H1 (cell line): ENCODE results near the gene DNAJB1. TPM values are rescaled to one million over a fixed set of nuclear protein-coding genes. Genes with fewer than 3 reads are reported as not detected.

Source experiments
- CTCF ChIA-PET: fragments of 300-600 bp; sonication (Branson Sonifier 250); formaldehyde crosslinking; loops from one replicate; lab custom pipeline; 2021; ENCODE audit not compliant: partially characterized antibody; lab: Charles Lee
- POLR2A ChIA-PET: fragments of 300-600 bp; sonication (Branson Sonifier 250); formaldehyde crosslinking; loops from one replicate; lab custom pipeline; 2021; ENCODE audit warnings: inconsistent platforms; ENCODE audit not compliant: partially characterized antibody; lab: Charles Lee
- DNase-seq, 2 experiments: peaks; one replicate each; pipeline versions ENCODE4 v3.0.0 to v3.0.0-alpha.2; 2010 to 2022; ENCODE audit warnings: low spot score in 2 of 2, low read depth in 1 of 2, mixed read lengths in 1 of 2
- FAIRE-seq: peaks from 2 replicates; lab custom pipeline; 2011; peaks lifted over from hg19 to GRCh38; lab: Jason Lieb, UNC
- H2AFZ ChIP-seq: 2 replicates; pipeline ENCODE4 v1.8.1; 2012; ENCODE audit warnings: low read length, inconsistent platforms
- H2AK5ac ChIP-seq: 2 replicates; pipeline ENCODE4 v1.6.1; 2013; ENCODE audit warnings: low read depth, low read length
- H2BK120ac ChIP-seq: replicated peaks from 2 replicates; pipeline ENCODE3; 2013; ENCODE audit warnings: low read depth, low read length, inconsistent platforms
- H2BK12ac ChIP-seq: 2 replicates; pipeline ENCODE4 v1.6.1; 2013; ENCODE audit warnings: low read depth, low read length
- H2BK15ac ChIP-seq: 2 replicates; pipeline ENCODE4 v1.6.1; 2013; ENCODE audit warnings: low read length
- H2BK20ac ChIP-seq: 2 replicates; pipeline ENCODE4 v1.6.1; 2013; ENCODE audit warnings: low read length
- H2BK5ac ChIP-seq: 2 replicates; pipeline ENCODE4 v1.6.1; 2013; ENCODE audit warnings: low read depth, low read length
- H3K14ac ChIP-seq: 2 replicates; pipeline ENCODE4 v1.6.1; 2013; ENCODE audit warnings: inconsistent platforms; ENCODE audit not compliant: insufficient read length
- H3K18ac ChIP-seq: 2 replicates; pipeline ENCODE4 v1.6.1; 2013; ENCODE audit warnings: low read length; ENCODE audit errors: extremely low read depth
- H3K23ac ChIP-seq: 2 replicates; pipeline ENCODE4 v1.6.1; 2013; ENCODE audit warnings: inconsistent platforms; ENCODE audit not compliant: insufficient read length
- H3K23me2 ChIP-seq: 2 replicates; pipeline ENCODE4 v1.6.1; 2013; ENCODE audit warnings: low read depth, low read length
- H3K27ac ChIP-seq: 2 replicates; pipeline ENCODE4 v1.6.1; 2011; ENCODE audit warnings: low read depth, low read length, inconsistent platforms
- H3K27me3 ChIP-seq, 4 experiments: replicated peaks in 1 of 4; 1 replicate in 1 of 4; 2 replicates in 3 of 4; pipeline versions ENCODE4 v1.6.1 to v1.8.1; 2011 to 2013; ENCODE audit warnings: low read length in 3 of 4, mild to moderate bottlenecking in 3 of 4, inconsistent platforms in 2 of 4, mixed read lengths in 2 of 4, moderate library complexity in 1 of 4; ENCODE audit not compliant: control insufficient read depth in 3 of 4, insufficient read depth in 3 of 4; ENCODE audit errors: extremely low read depth in 1 of 4
- H3K36me3 ChIP-seq, 4 experiments: 2 replicates each; pipeline versions ENCODE4 v1.6.1 to v1.8.1; 2011 to 2013; ENCODE audit warnings: mild to moderate bottlenecking in 4 of 4, low read length in 3 of 4, moderate library complexity in 2 of 4, control low read depth in 1 of 4, inconsistent platforms in 1 of 4; ENCODE audit not compliant: insufficient read depth in 4 of 4, control insufficient read depth in 2 of 4
- H3K4ac ChIP-seq: replicated peaks from 2 replicates; pipeline ENCODE3; 2013; ENCODE audit warnings: low read length, low read depth, mixed read lengths, inconsistent platforms; ENCODE audit not compliant: insufficient read length
- H3K4me1 ChIP-seq, 4 experiments: replicated peaks in 1 of 4; 1 replicate in 1 of 4; 2 replicates in 3 of 4; pipeline versions ENCODE4 v1.6.1 to v1.8.1; 2011 to 2013; ENCODE audit warnings: low read length in 3 of 4, inconsistent platforms in 2 of 4, mixed read lengths in 1 of 4; ENCODE audit not compliant: insufficient read depth in 4 of 4, control insufficient read depth in 3 of 4
- H3K4me2 ChIP-seq, 2 experiments: 2 replicates each; pipeline versions ENCODE4 v1.6.1 to v1.8.1; 2011 to 2013; ENCODE audit warnings: low read depth in 2 of 2, low read length in 2 of 2, control low read depth in 1 of 2, inconsistent platforms in 1 of 2, mild to moderate bottlenecking in 1 of 2; ENCODE audit not compliant: insufficient read depth in 1 of 2
- H3K4me3 ChIP-seq, 4 experiments: fragments of 200-600, 300-600 bp in 1 of 4; sonication (generic), shearing (Covaris generic), sonication (Bioruptor Twin) in 1 of 4; 2 replicates each; pipeline versions ENCODE4 v1.5.1 to v1.8.1; 2011 to 2016; ENCODE audit warnings: low read length in 4 of 4, low read depth in 3 of 4, control low read depth in 2 of 4, inconsistent platforms in 2 of 4, mild to moderate bottlenecking in 2 of 4, mixed read lengths in 1 of 4, moderate library complexity in 1 of 4; ENCODE audit not compliant: insufficient read depth in 2 of 4; ENCODE audit errors: extremely low read depth in 1 of 4
- H3K56ac ChIP-seq: replicated peaks from 2 replicates; pipeline ENCODE3; 2013; ENCODE audit warnings: low read depth, mild to moderate bottlenecking, mixed read lengths, low read length, inconsistent platforms; ENCODE audit not compliant: insufficient read length
- H3K79me1 ChIP-seq: 2 replicates; pipeline ENCODE4 v1.6.1; 2013; ENCODE audit warnings: low read depth, low read length, control low read depth
- H3K79me2 ChIP-seq, 2 experiments: 2 replicates each; pipeline versions ENCODE4 v1.6.1 to v1.8.1; 2012 to 2013; ENCODE audit warnings: low read length in 2 of 2, mild to moderate bottlenecking in 2 of 2, inconsistent platforms in 1 of 2; ENCODE audit not compliant: insufficient read depth in 2 of 2, control insufficient read depth in 1 of 2
- H3K9ac ChIP-seq, 4 experiments: replicated peaks in 1 of 4; 1 replicate in 1 of 4; 2 replicates in 3 of 4; pipeline versions ENCODE4 v1.6.1 to v1.8.1; 2011 to 2013; ENCODE audit warnings: low read depth in 3 of 4, low read length in 3 of 4, control low read depth in 2 of 4, mild to moderate bottlenecking in 2 of 4, moderate library complexity in 2 of 4, inconsistent platforms in 1 of 4; ENCODE audit errors: extremely low read depth in 1 of 4
- H3K9me3 ChIP-seq, 2 experiments: 2 replicates each; pipeline versions ENCODE4 v1.6.1 to v1.8.1; 2012 to 2013; ENCODE audit warnings: mild to moderate bottlenecking in 2 of 2, moderate library complexity in 2 of 2, control low read depth in 1 of 2, inconsistent platforms in 1 of 2, low read depth in 1 of 2, low read length in 1 of 2, mixed read lengths in 1 of 2; ENCODE audit not compliant: insufficient read depth in 2 of 2
- H4K20me1 ChIP-seq, 2 experiments: replicated peaks in 1 of 2; 2 replicates each; pipeline versions ENCODE3 to v1.8.1; 2011 to 2013; ENCODE audit warnings: inconsistent platforms in 2 of 2, low read length in 2 of 2, mild to moderate bottlenecking in 1 of 2; ENCODE audit not compliant: insufficient read depth in 2 of 2, control insufficient read depth in 1 of 2
- H4K5ac ChIP-seq: 2 replicates; pipeline ENCODE4 v1.6.1; 2013; ENCODE audit warnings: low read length, low read depth, mixed read lengths, inconsistent platforms; ENCODE audit not compliant: insufficient read length
- H4K8ac ChIP-seq: 2 replicates; pipeline ENCODE4 v1.8.0; 2013; ENCODE audit warnings: mild to moderate bottlenecking, moderate library complexity, low read length, inconsistent platforms; ENCODE audit not compliant: insufficient read depth; ENCODE audit errors: extremely low read depth
- H4K91ac ChIP-seq: replicated peaks from 2 replicates; pipeline ENCODE3; 2013; ENCODE audit warnings: low read length, mixed read lengths, inconsistent platforms; ENCODE audit not compliant: insufficient read length
- BRCA1 ChIP-seq: IDR thresholded peaks from 2 replicates; pipeline ENCODE4 v1.6.1; 2012; ENCODE audit warnings: low read depth, low read length, improper control_type of control experiment
- CBX5 ChIP-seq: fragments of 300-800, 300-1000 bp; sonication (generic); IDR thresholded peaks from 2 replicates; pipeline ENCODE4 v1.7.1; 2016; ENCODE audit warnings: antibody characterized with exemption, low read length, low read depth
- CEBPB ChIP-seq: IDR thresholded peaks from 2 replicates; pipeline ENCODE4 v1.6.1; 2012; ENCODE audit warnings: low read depth, low read length
- CHD1 ChIP-seq: IDR thresholded peaks from 2 replicates; pipeline ENCODE4 v1.6.1; 2012; ENCODE audit warnings: low read depth, low read length, improper control_type of control experiment
- CHD2 ChIP-seq: IDR thresholded peaks from 2 replicates; pipeline ENCODE4 v1.6.1; 2012; ENCODE audit warnings: low read length, improper control_type of control experiment
- HDAC6 ChIP-seq: IDR thresholded peaks from one replicate; pipeline ENCODE4 v1.7.1; 2012; ENCODE audit warnings: low read depth, mild to moderate bottlenecking, inconsistent platforms, low read length, moderate library complexity
- RAD21 ChIP-seq, 2 experiments: IDR thresholded peaks in 1 of 2; conservative IDR thresholded peaks in 1 of 2; 2 replicates each; pipeline ENCODE4 v1.6.1; 2011; ENCODE audit warnings: low read depth in 2 of 2, low read length in 2 of 2, improper control_type of control experiment in 1 of 2, inconsistent platforms in 1 of 2, mild to moderate bottlenecking in 1 of 2, moderate library complexity in 1 of 2
- RXRA ChIP-seq: IDR thresholded peaks from 2 replicates; pipeline ENCODE4 v1.6.1; 2011; ENCODE audit warnings: low read depth, mild to moderate bottlenecking, low read length, moderate library complexity; ENCODE audit not compliant: insufficient read depth
- SIRT6 ChIP-seq: IDR thresholded peaks from one replicate; pipeline ENCODE4 v1.7.1; 2012; ENCODE audit warnings: low read length, inconsistent platforms
- SP4 ChIP-seq: IDR thresholded peaks from 2 replicates; pipeline ENCODE4 v1.6.1; 2012; ENCODE audit warnings: low read length, inconsistent platforms
- SUZ12 ChIP-seq: fragments of 200-600 bp; sonication (generic); IDR thresholded peaks from 2 replicates; pipeline ENCODE4 v1.6.1; 2012; ENCODE audit warnings: mild to moderate bottlenecking, inconsistent platforms, low read length, moderate library complexity, mixed read lengths
- TAF1 ChIP-seq: IDR thresholded peaks from 2 replicates; pipeline ENCODE4 v1.6.1; 2011; ENCODE audit warnings: mild to moderate bottlenecking, low read depth, low read length
- TAF7 ChIP-seq: optimal IDR thresholded peaks from 2 replicates; pipeline ENCODE3; 2011; ENCODE audit warnings: low read depth, mild to moderate bottlenecking, inconsistent platforms, low read length, moderate library complexity, borderline replicate concordance
- TBP ChIP-seq: IDR thresholded peaks from 2 replicates; pipeline ENCODE4 v1.6.1; 2011; ENCODE audit warnings: low read depth, low read length, improper control_type of control experiment
- YY1 ChIP-seq: IDR thresholded peaks from 2 replicates; pipeline ENCODE4 v1.6.1; 2011; ENCODE audit warnings: low read depth, mild to moderate bottlenecking, low read length
- WGBS, 2 experiments: shearing (Covaris generic) in 1 of 2; methylation state at CpG; one replicate each; pipeline versions ENCODE4 v1.1.6 to v1.1.7; 2013 to 2015; ENCODE audit warnings: low lambda C conversion rate in 2 of 2, mixed read lengths in 2 of 2, inconsistent platforms in 1 of 2, low coverage in 1 of 2, missing lambda C conversion rate in 1 of 2; ENCODE audit not compliant: insufficient replicate concordance in 2 of 2, insufficient coverage in 1 of 2, insufficient read length in 1 of 2; ENCODE audit errors: extremely low coverage in 1 of 2, missing lambda C conversion rate in 1 of 2; 5-methylcytosine and 5-hydroxymethylcytosine counted together
- polyA plus RNA-seq, 7 experiments: library from polyadenylated mRNA; depleted of rRNA in 3 of 7; stranded (reverse) in 5 of 7; unstranded in 2 of 7; fragments of >200 nt in 5 of 7; fragments of 200-250 nt in 2 of 7; gene quantifications; 1 replicate in 5 of 7; 2 replicates in 1 of 7; 4 replicates in 1 of 7; pipeline versions ENCODE4 v1.2.1 to v1.2.3, GENCODE V29; 2011 to 2013; ENCODE audit warnings: missing spikeins in 2 of 7, mixed read lengths in 2 of 7
- total RNA-seq: library from RNA; stranded (reverse); fragmentation: NEBNext Ultra II Directional; extraction: Animal tissue kit (Norgen Biotek cat#: 25700); gene quantifications from 2 replicates; pipeline ENCODE4 v1.2.1, GENCODE V29; 2021

DNAJB1 gene
- total and polyA plus RNA-seq, 2 of the 8 experiments (the other 6 are each of a cell fraction or from before 2014, with no cell fraction given), result 62.9 to 64.3 TPM

DNA sequence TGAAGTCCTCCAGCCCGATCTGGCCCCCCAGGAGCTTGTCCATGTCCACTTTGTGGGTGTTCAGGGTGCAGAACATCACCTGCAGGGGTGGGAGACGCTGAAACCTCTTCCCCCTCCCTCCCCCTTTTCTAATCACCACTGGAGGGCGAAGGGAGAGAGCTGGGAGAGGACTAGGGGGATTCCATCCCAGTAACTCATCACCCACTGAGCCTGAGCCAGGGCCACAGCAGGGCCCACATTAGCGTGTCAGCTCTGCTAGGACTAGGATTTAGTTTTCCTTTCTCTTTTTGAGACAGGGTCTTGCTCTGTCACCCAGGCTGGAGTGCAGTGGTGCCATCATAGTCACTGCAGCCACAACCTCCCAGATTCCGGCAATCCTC lies 37.5 kb downstream of the DNAJB1 start:
- Histone ChIP-seq H3K4ac (no peak overlapping the region), H3K23me2 (no peaks in the 10 kb centered on the region), H3K4me3 (no peak overlapping the region), H2BK15ac (no peak overlapping the region), H2BK20ac (no peak overlapping the region), H3K9ac (no peak overlapping the region), H4K20me1 (peaks cover 0 to 8% of the 10 kb centered on the region in 2 experiments), H4K5ac (no peak overlapping the region), H3K79me2 (no peaks in the 10 kb centered on the region), H2AFZ (no peak overlapping the region), H3K14ac (no peak overlapping the region), H4K91ac (no peak overlapping the region), H3K56ac (no peak overlapping the region), H3K27me3 (no peaks in the 10 kb centered on the region), H3K27ac (no peak overlapping the region), H3K4me1 (peaks cover 0 to 20% (median 7%) of the 10 kb centered on the region in 4 experiments; a peak in 6 of 7 replicates), H3K4me2 (0 out of 4 replicates have a peak overlapping the region, but pooled peaks of 1 of the 2 experiments have one; percentile 53), H3K18ac (no peak overlapping the region), H2BK12ac (no peak overlapping the region), H3K9me3 (no peaks in the 10 kb centered on the region), H3K36me3 (peaks cover 5 to 17% (median 10%) of the 10 kb centered on the region in 4 experiments; a peak in 6 of 8 replicates), H3K23ac (no peak overlapping the region), H3K79me1 (no peaks in the 10 kb centered on the region), H4K8ac (no peak overlapping the region), H2AK5ac (no peak overlapping the region), H2BK120ac (no peak overlapping the region), H2BK5ac (no peak overlapping the region)
- CTCF ChIA-PET, result interaction anchor here (0.5 to 5.6 kb wide), 28 partner anchors 9 to 420 kb away, joined by 3 to 36 read pairs (median 5); partner anchors contain the start of genes DNAJB1 and GIPC1
- 85% methylated on average over 5 of the region's 5 CpGs; no CpG with 5 or more reads in 1 of the 2 experiments for WGBS, 2 experiments
- FAIRE-seq, result no peak
- POLR2A ChIA-PET, result interaction anchor here (0.6 to 7.0 kb wide), 7 partner anchors 8 to 772 kb away, joined by 3 to 45 read pairs (median 4); partner anchors contain the start of genes C19orf53 and GIPC1
- no peak for DNase-seq
- TF ChIP-seq RAD21 (IDR thresholded peaks at IDR 0.05 in 1 of 2, conservative IDR thresholded peaks at IDR 0.05 in 1 of 2; ENCODE audit: low read depth in 2 of 2, low read length in 2 of 2), result no peak
- no peak for TF ChIP-seq TAF1
- no peak for TF ChIP-seq YY1
- TF ChIP-seq HDAC6, result no peak
- no peak for TF ChIP-seq RXRA
- TF ChIP-seq CHD1, result no peak
- TF ChIP-seq SUZ12, result no peak
- no peak for TF ChIP-seq TBP
- no peak for TF ChIP-seq SIRT6
- no peak for TF ChIP-seq TAF7
- no peak for TF ChIP-seq SP4
- no peak for TF ChIP-seq CEBPB
- TF ChIP-seq BRCA1, result no peak
- no peak for TF ChIP-seq CHD2
- no peak for TF ChIP-seq CBX5
